GM18517 (cell line): ENCODE results near the gene TRIM56.
"Not testable (repeated sequence)": the region's sequence is repeated elsewhere in the genome, so short reads cannot be mapped to it uniquely, and the experiment has no call there.

Source experiments
- ATAC-seq: cut with Tn5 transposase; IDR thresholded peaks from one replicate; pipeline ENCODE4 v1.9.1; 2021; ENCODE audit warnings: mild to moderate bottlenecking, moderate library complexity; ENCODE audit not compliant: unreplicated experiment

Gene TRIM56

GRCh38 chr7:101112233-101112632 lies 27.0 kb downstream of the TRIM56 start:
- no peak for ATAC-seq

GRCh38 chr7:101113140-101113539 lies 27.9 kb downstream of the TRIM56 start:
- not testable (repeated sequence) for ATAC-seq

- ATAC-seq = no peak
These were observed 28.6 kb downstream of the TRIM56 start for GRCh38 chr7:101113836-101114235.

GRCh38 chr7:101114492-101114891 lies 29.2 kb downstream of the TRIM56 start:
- no peak for ATAC-seq

- ATAC-seq = no peak
These were observed 29.9 kb downstream of the TRIM56 start for GRCh38 chr7:101115215-101115614.

GRCh38 chr7:101116898-101117297 lies 31.6 kb downstream of the TRIM56 start:
- no peak for ATAC-seq

GRCh38 chr7:101118856-101119255 lies 33.6 kb downstream of the TRIM56 start:
- no peak for ATAC-seq

- no peak for ATAC-seq
These were observed 34.6 kb downstream of the TRIM56 start for GRCh38 chr7:101119876-101120275.

- no peak for ATAC-seq
These were observed 35.0 kb downstream of the TRIM56 start for GRCh38 chr7:101120315-101120714.

GRCh38 chr7:101121631-101121990 lies 36.3 kb downstream of the TRIM56 start:
- not testable (repeated sequence) for ATAC-seq

- no peak for ATAC-seq
These were observed 37.0 kb downstream of the TRIM56 start for GRCh38 chr7:101121991-101122932.

- no peak for ATAC-seq
These were observed 37.8 kb downstream of the TRIM56 start for GRCh38 chr7:101122933-101123702.

- ATAC-seq = no peak
These were observed 38.4 kb downstream of the TRIM56 start for GRCh38 chr7:101123703-101124068.

GRCh38 chr7:101124376-101125056 lies 39.2 kb downstream of the TRIM56 start:
- ATAC-seq = no peak

- ATAC-seq = peak; percentile 45
These were observed 40.8 kb downstream of the TRIM56 start for GRCh38 chr7:101125989-101126650.

- peak; percentile 49 for ATAC-seq
These were observed 41.6 kb downstream of the TRIM56 start, which contains the start of gene SERPINE1 for GRCh38 chr7:101126651-101127459. SERPINE1 (plus strand) TSS chr7:101127104; CDS start chr7:101128394, 1,290 bp downstream.

- ATAC-seq = no peak
These were observed 42.3 kb downstream of the TRIM56 start for GRCh38 chr7:101127460-101128039.

GRCh38 chr7:101128040-101128834 lies 43.0 kb downstream of the TRIM56 start:
- no peak for ATAC-seq
